SK-N-SH (cell line): ENCODE measurements around the gene ARHGEF4. TPM values are rescaled to one million over a fixed set of nuclear protein-coding genes. Genes with fewer than 3 reads are reported as not detected.

Source experiments
- CTCF ChIA-PET: fragments of 300-600, 350-600 bp; formaldehyde crosslinking; extraction: SDS; loops from one replicate; lab custom pipeline; 2021; lab: Yijun Ruan, JAX
- POLR2A ChIA-PET: fragments of 350-600 bp; sonication (Branson Sonifier 250); formaldehyde crosslinking; extraction: SDS; loops from one replicate; lab custom pipeline; 2020; ENCODE audit warnings: antibody characterized with exemption, inconsistent platforms; lab: Yijun Ruan, JAX
- DNase-seq: peaks from one replicate; pipeline ENCODE4 v3.0.0; 2012
- H2AFZ ChIP-seq: fragments of 200-600 bp; sonication (generic); 2 replicates; pipeline ENCODE4 v1.8.1; 2016; ENCODE audit warnings: antibody characterized with exemption, mild to moderate bottlenecking, low read depth
- H3F3A ChIP-seq: fragments of 200-600 bp; sonication (generic); replicated peaks from 2 replicates; pipeline ENCODE3; 2016; ENCODE audit warnings: antibody characterized with exemption, mild to moderate bottlenecking; ENCODE audit not compliant: insufficient read depth
- H3K27ac ChIP-seq, 2 experiments: fragments of 200-500 bp in 1 of 2; fragments of 200-600 bp in 1 of 2; sonication (Bioruptor generic) in 1 of 2; sonication (generic), shearing (Covaris generic) in 1 of 2; 2 replicates each; pipeline versions ENCODE4 v1.5.1 to v1.6.1; 2014 to 2016; ENCODE audit warnings: low read depth in 2 of 2, inconsistent platforms in 1 of 2, low read length in 1 of 2, mild to moderate bottlenecking in 1 of 2, mixed read lengths in 1 of 2
- H3K27me3 ChIP-seq: fragments of 200-600 bp; sonication (generic), shearing (Covaris generic); 2 replicates; pipeline ENCODE4 v1.6.1; 2016; ENCODE audit warnings: mixed run types; ENCODE audit not compliant: insufficient read depth
- H3K36me3 ChIP-seq, 2 experiments: fragments of 200-500 bp in 1 of 2; fragments of 200-600 bp in 1 of 2; sonication (Bioruptor generic) in 1 of 2; sonication (generic) in 1 of 2; replicated peaks in 1 of 2; 2 replicates each; pipeline versions ENCODE3 to v1.5.1; 2014 to 2016; ENCODE audit warnings: low read length in 1 of 2, mild to moderate bottlenecking in 1 of 2; ENCODE audit not compliant: insufficient read depth in 2 of 2, control insufficient read depth in 1 of 2
- H3K4me1 ChIP-seq, 2 experiments: fragments of 200-500 bp in 1 of 2; fragments of 200-600 bp in 1 of 2; sonication (Bioruptor generic) in 1 of 2; sonication (generic), shearing (Covaris generic) in 1 of 2; 2 replicates each; pipeline versions ENCODE4 v1.5.1 to v1.6.1; 2014 to 2016; ENCODE audit warnings: low read depth in 1 of 2, low read length in 1 of 2, mixed run types in 1 of 2; ENCODE audit not compliant: insufficient read depth in 2 of 2, control insufficient read depth in 1 of 2
- H3K4me2 ChIP-seq: fragments of 200-600 bp; sonication (generic), shearing (Covaris generic); 2 replicates; pipeline ENCODE4 v1.6.1; 2017; ENCODE audit warnings: mixed run types
- H3K4me3 ChIP-seq, 2 experiments: fragments of 200-500 bp in 1 of 2; fragments of 200-600 bp in 1 of 2; sonication (Bioruptor generic) in 1 of 2; sonication (generic), shearing (Covaris generic) in 1 of 2; 2 replicates each; pipeline versions ENCODE4 v1.5.1 to v1.8.1; 2014 to 2016; ENCODE audit warnings: low read depth in 2 of 2, inconsistent platforms in 1 of 2, low read length in 1 of 2, mild to moderate bottlenecking in 1 of 2, mixed read lengths in 1 of 2, moderate library complexity in 1 of 2
- H3K79me2 ChIP-seq: fragments of 200-600 bp; sonication (generic); 2 replicates; pipeline ENCODE4 v1.8.1; 2017; ENCODE audit warnings: mild to moderate bottlenecking; ENCODE audit not compliant: insufficient read depth
- H3K9ac ChIP-seq: fragments of 200-600 bp; sonication (generic); 2 replicates; pipeline ENCODE4 v1.6.1; 2017; ENCODE audit warnings: mixed run types
- H3K9me2 ChIP-seq: fragments of 200-600 bp; sonication (generic); 2 replicates; pipeline ENCODE4 v1.6.1; 2017; ENCODE audit warnings: mixed run types
- H3K9me3 ChIP-seq: fragments of 200-600 bp; sonication (generic); 2 replicates; pipeline ENCODE4 v1.6.1; 2017; ENCODE audit warnings: mixed run types, mild to moderate bottlenecking, moderate library complexity
- H4K20me1 ChIP-seq: fragments of 200-600 bp; sonication (generic); 2 replicates; pipeline ENCODE4 v1.6.1; 2017; ENCODE audit warnings: mild to moderate bottlenecking, mixed run types; ENCODE audit not compliant: insufficient read depth
- CHD2 ChIP-seq: fragments of 150-350 bp; IDR thresholded peaks from 2 replicates; pipeline ENCODE4 v1.6.1; 2018; ENCODE audit warnings: low read length; ENCODE audit not compliant: partially characterized antibody
- CTCF ChIP-seq: fragments of 200-600 bp; sonication (generic); IDR thresholded peaks from 2 replicates; pipeline ENCODE4 v1.6.1; 2017; ENCODE audit warnings: antibody characterized with exemption, mild to moderate bottlenecking, moderate library complexity
- ELF1 ChIP-seq: IDR thresholded peaks from 2 replicates; pipeline ENCODE4 v1.4.0; 2012
- EP300 ChIP-seq, 2 experiments: IDR thresholded peaks; 2 replicates each; pipeline versions ENCODE4 v1.4.0 to v1.6.1; 2012; ENCODE audit warnings: borderline replicate concordance in 1 of 2, low read depth in 1 of 2, low read length in 1 of 2
- EZH2phosphoT487 ChIP-seq: fragments of 200-600 bp; sonication (generic); IDR thresholded peaks from 2 replicates; pipeline ENCODE4 v1.6.1; 2017; ENCODE audit warnings: low read depth, mixed run types, mild to moderate bottlenecking, antibody characterized with exemption, moderate library complexity, borderline replicate concordance
- FOXJ3 ChIP-seq: sonication (generic); formaldehyde crosslinking; IDR thresholded peaks from 2 replicates; pipeline ENCODE4 v1.5.1; 2020; ENCODE audit warnings: mild to moderate bottlenecking, missing genetic modification reagents
- GABPA ChIP-seq: IDR thresholded peaks from 2 replicates; pipeline ENCODE4 v1.4.0; 2012; ENCODE audit warnings: low read depth, mild to moderate bottlenecking
- JUND ChIP-seq: IDR thresholded peaks from 2 replicates; pipeline ENCODE4 v1.4.0; 2012
- MEF2A ChIP-seq: IDR thresholded peaks from 2 replicates; pipeline ENCODE4 v1.4.0; 2012; ENCODE audit warnings: low read depth, borderline replicate concordance
- MXI1 ChIP-seq: IDR thresholded peaks from 2 replicates; pipeline ENCODE4 v1.6.1; 2012; ENCODE audit warnings: mild to moderate bottlenecking, low read depth, low read length, improper control_type of control experiment
- NFIC ChIP-seq: IDR thresholded peaks from 2 replicates; pipeline ENCODE4 v1.4.0; 2012; ENCODE audit warnings: borderline replicate concordance
- NRF1 ChIP-seq: IDR thresholded peaks from 2 replicates; pipeline ENCODE4 v1.6.1; 2012; ENCODE audit warnings: low read depth, mild to moderate bottlenecking, low read length
- POLR2AphosphoS5 ChIP-seq: IDR thresholded peaks from 2 replicates; pipeline ENCODE4 v1.6.1; 2012; ENCODE audit warnings: low read depth, low read length
- RAD21 ChIP-seq: IDR thresholded peaks from 2 replicates; pipeline ENCODE4 v1.6.1; 2012; ENCODE audit warnings: mild to moderate bottlenecking, low read length
- RXRA ChIP-seq: IDR thresholded peaks from 2 replicates; pipeline ENCODE4 v1.4.0; 2012; ENCODE audit warnings: low read depth, mild to moderate bottlenecking, borderline replicate concordance
- TCF12 ChIP-seq: IDR thresholded peaks from 2 replicates; pipeline ENCODE4 v1.4.0; 2012
- TEAD4 ChIP-seq: IDR thresholded peaks from 2 replicates; pipeline ENCODE4 v1.4.0; 2012; ENCODE audit warnings: mild to moderate bottlenecking, borderline replicate concordance; ENCODE audit not compliant: insufficient read depth
- USF1 ChIP-seq: IDR thresholded peaks from 2 replicates; pipeline ENCODE4 v1.4.0; 2012; ENCODE audit warnings: low read depth, borderline replicate concordance
- WGBS: methylation state at CpG from one replicate; pipeline ENCODE4 v1.1.6; 2017; ENCODE audit warnings: low lambda C conversion rate; 5-methylcytosine and 5-hydroxymethylcytosine counted together
- polyA plus RNA-seq, 3 experiments: library from polyadenylated mRNA; depleted of rRNA; stranded (reverse); fragments of >200 nt; gene quantifications; 2 replicates each; pipeline ENCODE4 v1.2.3, GENCODE V29; 2012
- TF ChIP-seq, protein P1 (sequence below): IDR thresholded peaks from 2 replicates; pipeline ENCODE4 v1.6.1; 2012; ENCODE audit warnings: mild to moderate bottlenecking, low read depth, low read length, moderate library complexity

The ARHGEF4 gene
- polyA plus RNA-seq, 1 of the 3 experiments (the other 2 are of a cell fraction) = 2.3 TPM

- peak overlapping the region; percentile 69 to 90 for H3K4me3 ChIP-seq
- H3K27ac ChIP-seq = peak overlapping the region; percentile 80 to 91
- H3K4me2 ChIP-seq = peak overlapping the region; percentile 87
- no peak for DNase-seq
- no peaks in the 10 kb centered on the region for H3K27me3 ChIP-seq
- peaks cover 48% of the 10 kb centered on the region for H4K20me1 ChIP-seq
- CTCF ChIA-PET = interaction anchor here (0.7 kb wide), 1 partner anchor 55 kb away, joined by 3 read pairs; no protein-coding TSS in a partner anchor
- 3% methylated on average over 14 of the region's 26 CpGs for whole genome bisulfite sequencing
- peaks cover 54% of the 10 kb centered on the region for H3K79me2 ChIP-seq
- POLR2A ChIA-PET = interaction anchor here (0.8 to 1.2 kb wide), 4 partner anchors 11 to 46 kb away, joined by 3 to 4 read pairs (median 3); partner anchors contain the start of gene PLEKHB2
- H3K9ac ChIP-seq = peak overlapping the region; percentile 89
- peaks cover 15% of the 10 kb centered on the region for H3F3A ChIP-seq
- TF ChIP-seq NRF1 (no peak), POLR2AphosphoS5 (0 out of 2 replicates have a peak, but pooled peaks have one; percentile 0)
- H3K9me2 ChIP-seq = no peaks in the 10 kb centered on the region
- H3K36me3 ChIP-seq = peaks cover 1 to 30% of the 10 kb centered on the region in 2 experiments
- 0 out of 4 replicates have a peak, but pooled peaks cover 0 to 3% of the 10 kb centered on the region in 2 experiments for H3K4me1 ChIP-seq
- H3K9me3 ChIP-seq = no peaks in the 10 kb centered on the region
- no peak overlapping the region for H2AFZ ChIP-seq
Measured at GRCh38 chr2:131092458-131093005, 255.8 kb downstream of the ARHGEF4 start.

DNA sequence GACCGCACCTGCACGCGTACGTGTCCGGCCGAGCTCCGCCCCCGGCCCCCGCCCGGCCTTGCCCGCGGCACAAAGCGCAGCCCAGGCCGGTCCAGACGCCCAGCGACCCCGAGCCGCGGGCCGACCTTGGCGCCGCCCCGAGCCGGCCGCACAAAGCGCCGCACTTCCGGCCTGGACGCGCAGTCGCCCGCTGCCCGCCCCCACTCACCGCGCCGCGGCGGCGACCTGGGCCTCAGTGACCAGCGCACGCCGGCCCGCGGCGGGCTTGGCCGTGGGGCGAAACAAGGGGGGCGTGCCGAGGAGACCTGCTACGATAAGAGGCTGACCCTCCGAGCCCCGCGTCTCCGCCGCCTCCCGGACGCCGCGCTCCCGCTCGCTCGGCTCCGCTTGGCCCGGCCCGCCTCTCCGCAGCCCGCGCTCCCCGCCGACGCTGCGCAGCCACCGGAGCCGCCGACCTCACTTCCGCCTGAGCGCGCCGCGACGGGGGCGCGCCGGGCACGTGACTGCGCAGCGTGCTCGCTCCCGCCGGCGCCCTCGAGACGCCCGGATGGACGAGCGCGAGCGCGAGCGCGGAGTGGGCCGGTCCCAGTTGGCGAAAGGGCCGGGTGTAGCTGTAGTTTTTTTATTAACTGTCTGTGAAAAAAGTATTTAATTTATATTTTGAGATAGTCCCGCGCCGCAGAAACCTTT lies 256.4 kb downstream of the ARHGEF4 start, which contains the start of gene FAM168B:
FAM168B (minus strand) TSS at position 455 of the 690 bp plus-strand sequence. CDS start 10,814 bp downstream, outside the sequence.
- WGBS = 0% methylated on average over 11 of the region's 107 CpGs
- Histone ChIP-seq H3K9me2 (no peaks in the 10 kb centered on the region), H3K79me2 (peaks cover 47% of the 10 kb centered on the region)
- TF ChIP-seq TCF12 = no peak
- TF ChIP-seq, protein P1, sequence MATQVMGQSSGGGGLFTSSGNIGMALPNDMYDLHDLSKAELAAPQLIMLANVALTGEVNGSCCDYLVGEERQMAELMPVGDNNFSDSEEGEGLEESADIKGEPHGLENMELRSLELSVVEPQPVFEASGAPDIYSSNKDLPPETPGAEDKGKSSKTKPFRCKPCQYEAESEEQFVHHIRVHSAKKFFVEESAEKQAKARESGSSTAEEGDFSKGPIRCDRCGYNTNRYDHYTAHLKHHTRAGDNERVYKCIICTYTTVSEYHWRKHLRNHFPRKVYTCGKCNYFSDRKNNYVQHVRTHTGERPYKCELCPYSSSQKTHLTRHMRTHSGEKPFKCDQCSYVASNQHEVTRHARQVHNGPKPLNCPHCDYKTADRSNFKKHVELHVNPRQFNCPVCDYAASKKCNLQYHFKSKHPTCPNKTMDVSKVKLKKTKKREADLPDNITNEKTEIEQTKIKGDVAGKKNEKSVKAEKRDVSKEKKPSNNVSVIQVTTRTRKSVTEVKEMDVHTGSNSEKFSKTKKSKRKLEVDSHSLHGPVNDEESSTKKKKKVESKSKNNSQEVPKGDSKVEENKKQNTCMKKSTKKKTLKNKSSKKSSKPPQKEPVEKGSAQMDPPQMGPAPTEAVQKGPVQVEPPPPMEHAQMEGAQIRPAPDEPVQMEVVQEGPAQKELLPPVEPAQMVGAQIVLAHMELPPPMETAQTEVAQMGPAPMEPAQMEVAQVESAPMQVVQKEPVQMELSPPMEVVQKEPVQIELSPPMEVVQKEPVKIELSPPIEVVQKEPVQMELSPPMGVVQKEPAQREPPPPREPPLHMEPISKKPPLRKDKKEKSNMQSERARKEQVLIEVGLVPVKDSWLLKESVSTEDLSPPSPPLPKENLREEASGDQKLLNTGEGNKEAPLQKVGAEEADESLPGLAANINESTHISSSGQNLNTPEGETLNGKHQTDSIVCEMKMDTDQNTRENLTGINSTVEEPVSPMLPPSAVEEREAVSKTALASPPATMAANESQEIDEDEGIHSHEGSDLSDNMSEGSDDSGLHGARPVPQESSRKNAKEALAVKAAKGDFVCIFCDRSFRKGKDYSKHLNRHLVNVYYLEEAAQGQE = 0 out of 2 replicates have a peak, but pooled peaks have one; percentile 7
- TF ChIP-seq ELF1 = peak; percentile 13; the same call in 1 of the 2 replicates
- no peak for TF ChIP-seq RXRA
- TF ChIP-seq EZH2phosphoT487 = no peak
- no peak for TF ChIP-seq NFIC
- peak; percentile 93 for TF ChIP-seq USF1
- TF ChIP-seq EP300 (IDR thresholded peaks at IDR 0.05; ENCODE audit: borderline replicate concordance in 1 of 2, low read depth in 1 of 2, low read length in 1 of 2) = no peak
- TF ChIP-seq TEAD4 = no peak
- TF ChIP-seq CTCF = no peak
- TF ChIP-seq FOXJ3 (CRISPR knock-in tag) = no peak
- peak; percentile 88 for TF ChIP-seq POLR2AphosphoS5
- no peak for TF ChIP-seq MEF2A
- no peak for TF ChIP-seq MXI1
- TF ChIP-seq NRF1 = peak; percentile 62
- TF ChIP-seq JUND = no peak
- TF ChIP-seq RAD21 = no peak
- peak; percentile 70 for TF ChIP-seq GABPA
- no peak for TF ChIP-seq CHD2

More for the DNA sequence above, 256.4 kb downstream of the ARHGEF4 start, which contains the start of gene FAM168B:
- H4K20me1 ChIP-seq = peaks cover 42% of the 10 kb centered on the region
- H3K4me2 ChIP-seq = peak within 1 kb of the TSS; percentile 87
- H3K9ac ChIP-seq = peak within 1 kb of the TSS; percentile 89
- DNase-seq = peak; percentile 96
- peak within 1 kb of the TSS; percentile 69 to 90 for H3K4me3 ChIP-seq
- H3K9me3 ChIP-seq = no peaks in the 10 kb centered on the region
- H3K27ac ChIP-seq = peak within 1 kb of the TSS; percentile 80 to 91
- ChIA-PET POLR2A (interaction anchor here (0.7 to 1.2 kb wide), 6 partner anchors 10 to 72 kb away, joined by 3 to 7 read pairs (median 4); partner anchors contain the start of gene PLEKHB2), CTCF (interaction anchor here (0.7 kb wide), 1 partner anchor 55 kb away, joined by 3 read pairs; no protein-coding TSS in a partner anchor)
- H2AFZ ChIP-seq = peak within 1 kb of the TSS; percentile 85
- H3K36me3 ChIP-seq = peaks cover 0 to 24% of the 10 kb centered on the region in 2 experiments
- H3F3A ChIP-seq = peaks cover 11% of the 10 kb centered on the region
- no peaks in the 10 kb centered on the region for H3K27me3 ChIP-seq
- H3K4me1 ChIP-seq = 0 out of 4 replicates have a peak, but pooled peaks cover 0 to 3% of the 10 kb centered on the region in 2 experiments
